Measurements from ENCODE around the gene TMEFF2.

- TF ChIP-seq CTCF (IDR thresholded peaks at IDR 0.05) = no peak
- no peak for TF ChIP-seq POLR2A (IDR thresholded peaks at IDR 0.05)
- TF ChIP-seq POLR2AphosphoS5 (IDR thresholded peaks at IDR 0.05; ENCODE audit: insufficient read depth in 1 of 2, low read depth in 1 of 2) = no peak
These were observed 289.4 kb downstream of the TMEFF2 start for GRCh38 chr2:191905336-191905735.
